HG03095 (cell line): Measurements from ENCODE around the gene PRLR.
"Not testable (repeated sequence)": the region's sequence is repeated elsewhere in the genome, so short reads cannot be mapped to it uniquely, and the experiment has no call there.

ENCODE experiments used
- ATAC-seq: cut with Tn5 transposase; IDR thresholded peaks from one replicate; pipeline ENCODE4 v1.9.1; 2021; ENCODE audit warnings: moderate library complexity; ENCODE audit not compliant: unreplicated experiment

PRLR gene

GRCh38 chr5:35133186-35133585, 97.1 kb downstream of the PRLR start:
- no peak for ATAC-seq

- ATAC-seq: no peak
Observed at GRCh38 chr5:35131723-35132122, 98.6 kb downstream of the PRLR start.

GRCh38 chr5:35129921-35130485, 100.3 kb downstream of the PRLR start:
- no peak for ATAC-seq

- no peak for ATAC-seq
Observed at GRCh38 chr5:35129276-35129675, 101.0 kb downstream of the PRLR start.

GRCh38 chr5:35127006-35127405, 103.3 kb downstream of the PRLR start:
- no peak for ATAC-seq

GRCh38 chr5:35125746-35126145, 104.5 kb downstream of the PRLR start:
- no peak for ATAC-seq

- ATAC-seq: no peak
Observed at GRCh38 chr5:35124932-35125331, 105.4 kb downstream of the PRLR start.

- ATAC-seq: no peak
Observed at GRCh38 chr5:35122819-35123218, 107.5 kb downstream of the PRLR start.

GRCh38 chr5:35120715-35121114, 109.6 kb downstream of the PRLR start:
- ATAC-seq: no peak

GRCh38 chr5:35117967-35118366, 112.3 kb downstream of the PRLR start:
- ATAC-seq: no peak

- no peak for ATAC-seq
Observed at GRCh38 chr5:35115920-35116319, 114.4 kb downstream of the PRLR start.

- no peak for ATAC-seq
Observed at GRCh38 chr5:35114698-35115097, 115.6 kb downstream of the PRLR start.

- ATAC-seq: no peak
Observed at GRCh38 chr5:35112300-35112699, 118.0 kb downstream of the PRLR start.

- ATAC-seq: not testable (repeated sequence)
Observed at GRCh38 chr5:35104550-35104949, 125.7 kb downstream of the PRLR start.

GRCh38 chr5:35103637-35104299, 126.5 kb downstream of the PRLR start:
- no peak for ATAC-seq

GRCh38 chr5:35101720-35102119, 128.6 kb downstream of the PRLR start:
- not testable (repeated sequence) for ATAC-seq

- ATAC-seq: no peak
Observed at GRCh38 chr5:35101016-35101415, 129.3 kb downstream of the PRLR start.

- no peak for ATAC-seq
Observed at GRCh38 chr5:35098214-35098613, 132.1 kb downstream of the PRLR start.

- no peak for ATAC-seq
Observed at GRCh38 chr5:35096932-35097331, 133.4 kb downstream of the PRLR start.

GRCh38 chr5:35096216-35096615, 134.1 kb downstream of the PRLR start:
- ATAC-seq: no peak

GRCh38 chr5:35095366-35095765, 134.9 kb downstream of the PRLR start:
- no peak for ATAC-seq

GRCh38 chr5:35094948-35095347, 135.3 kb downstream of the PRLR start:
- no peak for ATAC-seq

GRCh38 chr5:35092703-35093102, 137.6 kb downstream of the PRLR start:
- ATAC-seq: no peak
